ENCODE data around the gene TMPRSS7.

DNA sequence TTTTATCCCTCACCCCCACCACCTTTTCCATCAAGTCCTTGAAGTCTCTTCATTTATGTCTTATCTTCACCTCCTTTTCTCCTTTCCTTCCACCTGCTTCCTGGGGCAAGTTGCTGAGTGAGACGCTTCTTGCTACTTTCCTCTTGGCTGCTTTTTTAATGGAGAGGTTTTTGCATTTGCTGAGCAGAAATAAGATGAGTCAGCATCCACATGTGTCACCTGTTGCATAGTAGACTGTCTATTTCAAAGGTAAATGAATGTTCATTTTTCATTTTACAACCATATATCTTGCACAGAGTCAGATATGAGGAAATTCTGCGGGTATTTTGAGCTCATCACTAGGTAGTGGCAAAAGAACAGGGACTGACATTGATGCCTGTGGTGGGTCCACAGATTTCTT lies 70.2 kb downstream of the TMPRSS7 start:
- TF ChIP-seq, protein P1, sequence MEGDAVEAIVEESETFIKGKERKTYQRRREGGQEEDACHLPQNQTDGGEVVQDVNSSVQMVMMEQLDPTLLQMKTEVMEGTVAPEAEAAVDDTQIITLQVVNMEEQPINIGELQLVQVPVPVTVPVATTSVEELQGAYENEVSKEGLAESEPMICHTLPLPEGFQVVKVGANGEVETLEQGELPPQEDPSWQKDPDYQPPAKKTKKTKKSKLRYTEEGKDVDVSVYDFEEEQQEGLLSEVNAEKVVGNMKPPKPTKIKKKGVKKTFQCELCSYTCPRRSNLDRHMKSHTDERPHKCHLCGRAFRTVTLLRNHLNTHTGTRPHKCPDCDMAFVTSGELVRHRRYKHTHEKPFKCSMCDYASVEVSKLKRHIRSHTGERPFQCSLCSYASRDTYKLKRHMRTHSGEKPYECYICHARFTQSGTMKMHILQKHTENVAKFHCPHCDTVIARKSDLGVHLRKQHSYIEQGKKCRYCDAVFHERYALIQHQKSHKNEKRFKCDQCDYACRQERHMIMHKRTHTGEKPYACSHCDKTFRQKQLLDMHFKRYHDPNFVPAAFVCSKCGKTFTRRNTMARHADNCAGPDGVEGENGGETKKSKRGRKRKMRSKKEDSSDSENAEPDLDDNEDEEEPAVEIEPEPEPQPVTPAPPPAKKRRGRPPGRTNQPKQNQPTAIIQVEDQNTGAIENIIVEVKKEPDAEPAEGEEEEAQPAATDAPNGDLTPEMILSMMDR (IDR thresholded peaks at IDR 0.05): no peak
- TF ChIP-seq POLR2A (IDR thresholded peaks at IDR 0.05): no peak
